Rectal smooth muscle tissue (tissue), 1 donor: ENCODE measurements around the gene RAB8B.

Source experiments
- H3K27ac ChIP-seq: one replicate; pipeline ENCODE4 v1.7.0; 2013; ENCODE audit warnings: low read depth, low read length, inconsistent platforms
- H3K27me3 ChIP-seq: one replicate; pipeline ENCODE4 v1.7.0; 2013; ENCODE audit warnings: low read length; ENCODE audit not compliant: control insufficient read depth, insufficient read depth
- H3K36me3 ChIP-seq: one replicate; pipeline ENCODE4 v1.7.0; 2013; ENCODE audit warnings: low read length; ENCODE audit not compliant: control insufficient read depth, insufficient read depth
- H3K4me1 ChIP-seq: one replicate; pipeline ENCODE4 v1.7.0; 2013; ENCODE audit warnings: low read length; ENCODE audit not compliant: control insufficient read depth, insufficient read depth
- H3K4me3 ChIP-seq: one replicate; pipeline ENCODE4 v1.7.0; 2013; ENCODE audit warnings: low read length
- H3K9ac ChIP-seq: one replicate; pipeline ENCODE4 v1.7.0; 2013; ENCODE audit warnings: low read length

The RAB8B gene

GRCh38 chr15:63165166-63165859 is 24.1 kb upstream of the RAB8B start:
- no peak overlapping the region for H3K27ac ChIP-seq
- H3K4me1 ChIP-seq = no peaks in the 10 kb centered on the region
- H3K4me3 ChIP-seq = no peak overlapping the region
- H3K9ac ChIP-seq = no peak overlapping the region
- H3K36me3 ChIP-seq = no peaks in the 10 kb centered on the region
- no peaks in the 10 kb centered on the region for H3K27me3 ChIP-seq

- no peaks in the 10 kb centered on the region for H3K4me1 ChIP-seq
- H3K36me3 ChIP-seq = no peaks in the 10 kb centered on the region
- no peak overlapping the region for H3K4me3 ChIP-seq
- H3K9ac ChIP-seq = no peak overlapping the region
- no peaks in the 10 kb centered on the region for H3K27me3 ChIP-seq
- H3K27ac ChIP-seq = no peak overlapping the region
Measured at GRCh38 chr15:63166219-63166618, 23.2 kb upstream of the RAB8B start.

GRCh38 chr15:63169788-63170187 is 19.6 kb upstream of the RAB8B start:
- Histone ChIP-seq H3K27me3 (no peaks in the 10 kb centered on the region), H3K4me3 (no peak overlapping the region), H3K27ac (no peak overlapping the region), H3K9ac (no peak overlapping the region), H3K36me3 (no peaks in the 10 kb centered on the region), H3K4me1 (no peaks in the 10 kb centered on the region)

GRCh38 chr15:63172376-63172775 is 17.0 kb upstream of the RAB8B start:
- Histone ChIP-seq H3K9ac (no peak overlapping the region), H3K27ac (no peak overlapping the region)

GRCh38 chr15:63172851-63173451 is 16.5 kb upstream of the RAB8B start:
- Histone ChIP-seq H3K4me3 (no peak overlapping the region), H3K9ac (no peak overlapping the region), H3K36me3 (no peaks in the 10 kb centered on the region), H3K4me1 (no peaks in the 10 kb centered on the region), H3K27ac (no peak overlapping the region), H3K27me3 (no peaks in the 10 kb centered on the region)

More at GRCh38 chr15:63172376-63172775, 17.0 kb upstream of the RAB8B start:
- Histone ChIP-seq H3K27me3 (no peaks in the 10 kb centered on the region), H3K4me3 (no peak overlapping the region), H3K4me1 (no peaks in the 10 kb centered on the region), H3K36me3 (no peaks in the 10 kb centered on the region)

- Histone ChIP-seq H3K4me3 (no peak overlapping the region), H3K36me3 (no peaks in the 10 kb centered on the region), H3K9ac (no peak overlapping the region), H3K27ac (no peak overlapping the region), H3K4me1 (no peaks in the 10 kb centered on the region), H3K27me3 (no peaks in the 10 kb centered on the region)
Measured at GRCh38 chr15:63176302-63176701, 13.1 kb upstream of the RAB8B start.

GRCh38 chr15:63178034-63178433 is 11.4 kb upstream of the RAB8B start:
- Histone ChIP-seq H3K27me3 (no peaks in the 10 kb centered on the region), H3K4me3 (no peak overlapping the region), H3K27ac (no peak overlapping the region), H3K36me3 (no peaks in the 10 kb centered on the region), H3K4me1 (no peaks in the 10 kb centered on the region), H3K9ac (no peak overlapping the region)

GRCh38 chr15:63180746-63181145 is 8.7 kb upstream of the RAB8B start:
- Histone ChIP-seq H3K4me3 (no peak overlapping the region), H3K4me1 (no peaks in the 10 kb centered on the region), H3K27me3 (no peaks in the 10 kb centered on the region), H3K9ac (no peak overlapping the region), H3K27ac (no peak overlapping the region), H3K36me3 (no peaks in the 10 kb centered on the region)

GRCh38 chr15:63181648-63182047 is 7.8 kb upstream of the RAB8B start:
- no peak overlapping the region for H3K4me3 ChIP-seq
- no peaks in the 10 kb centered on the region for H3K36me3 ChIP-seq
- no peak overlapping the region for H3K9ac ChIP-seq
- no peaks in the 10 kb centered on the region for H3K4me1 ChIP-seq
- no peaks in the 10 kb centered on the region for H3K27me3 ChIP-seq
- no peak overlapping the region for H3K27ac ChIP-seq

- Histone ChIP-seq H3K9ac (no peak overlapping the region), H3K36me3 (no peaks in the 10 kb centered on the region), H3K4me3 (no peak overlapping the region), H3K4me1 (no peaks in the 10 kb centered on the region), H3K27me3 (no peaks in the 10 kb centered on the region), H3K27ac (no peak overlapping the region)
Measured at GRCh38 chr15:63185206-63185605, 4.2 kb upstream of the RAB8B start.

GRCh38 chr15:63186065-63186464 is 3.3 kb upstream of the RAB8B start:
- Histone ChIP-seq H3K27me3 (no peaks in the 10 kb centered on the region), H3K27ac (no peak overlapping the region), H3K36me3 (no peaks in the 10 kb centered on the region), H3K9ac (no peak overlapping the region), H3K4me1 (no peaks in the 10 kb centered on the region), H3K4me3 (no peak overlapping the region)

GRCh38 chr15:63187589-63188226 is 1.7 kb upstream of the RAB8B start:
- Histone ChIP-seq H3K36me3 (no peaks in the 10 kb centered on the region), H3K9ac (no peak overlapping the region), H3K27me3 (no peaks in the 10 kb centered on the region), H3K27ac (no peak overlapping the region), H3K4me1 (no peaks in the 10 kb centered on the region), H3K4me3 (no peak overlapping the region)
